ENCODE data around the gene ACSF3. TPM values are rescaled to one million over a fixed set of nuclear protein-coding genes. Genes with fewer than 3 reads are reported as not detected.

The ACSF3 gene
- total RNA-seq, 1 donor, result 20.7 TPM

GRCh38 chr16:89100601-89101302 lies 7.1 kb downstream of the ACSF3 start:
- no peak for TF ChIP-seq CTCF (IDR thresholded peaks at IDR 0.05; ENCODE audit: insufficient read depth, low read depth, low read length)
- DNase-seq (ENCODE audit: low read depth), result no peak
- no peak overlapping the region for H3K4me3 ChIP-seq (ENCODE audit: low read depth, low read length)

GRCh38 chr16:89101303-89102040 lies 7.8 kb downstream of the ACSF3 start:
- no peak for DNase-seq (ENCODE audit: low read depth)
- no peak for TF ChIP-seq CTCF (IDR thresholded peaks at IDR 0.05; ENCODE audit: insufficient read depth, low read depth, low read length)
- no peak overlapping the region for H3K4me3 ChIP-seq (ENCODE audit: low read depth, low read length)

- no peak for TF ChIP-seq CTCF (IDR thresholded peaks at IDR 0.05; ENCODE audit: insufficient read depth, low read depth, low read length)
- H3K4me3 ChIP-seq (ENCODE audit: low read depth, low read length), result no peak overlapping the region
- no peak for DNase-seq (ENCODE audit: low read depth)
Measured at GRCh38 chr16:89102041-89102471, 8.4 kb downstream of the ACSF3 start.

- DNase-seq (ENCODE audit: low read depth), result no peak
- H3K4me3 ChIP-seq (ENCODE audit: low read depth, low read length), result no peak overlapping the region
- no peak for TF ChIP-seq CTCF (IDR thresholded peaks at IDR 0.05; ENCODE audit: insufficient read depth, low read depth, low read length)
Measured at GRCh38 chr16:89102481-89103073, 8.9 kb downstream of the ACSF3 start.

GRCh38 chr16:89103156-89103555 lies 9.5 kb downstream of the ACSF3 start:
- no peak for DNase-seq (ENCODE audit: low read depth)
- no peak overlapping the region for H3K4me3 ChIP-seq (ENCODE audit: low read depth, low read length)
- no peak for TF ChIP-seq CTCF (IDR thresholded peaks at IDR 0.05; ENCODE audit: insufficient read depth, low read depth, low read length)

- no peak overlapping the region for H3K4me3 ChIP-seq (ENCODE audit: low read depth, low read length)
- DNase-seq (ENCODE audit: low read depth), result no peak
- TF ChIP-seq CTCF (IDR thresholded peaks at IDR 0.05; ENCODE audit: insufficient read depth, low read depth, low read length), result no peak
Measured at GRCh38 chr16:89103781-89104180, 10.1 kb downstream of the ACSF3 start.

Data from fibroblast of villous mesenchyme (primary cell).